Activated CD8-positive, alpha-beta T cell treated with anti-CD3 and anti-CD28 coated beads for 36 hours (primary cell): ENCODE measurements around the gene SLC22A9. TPM values are rescaled to one million over a fixed set of nuclear protein-coding genes. Genes with fewer than 3 reads are reported as not detected.
"Not testable (repeated sequence)": the region's sequence is repeated elsewhere in the genome, so short reads cannot be mapped to it uniquely, and the experiment has no call there.

Experiments used
- ATAC-seq: fragments of 200-7000 bp; cut with Tn5 transposase; one replicate; pipeline ENCODE4 v1.10.0; 2021; ENCODE audit warnings: mild to moderate bottlenecking, moderate library complexity
- CTCF ChIA-PET: fragments of 350-600 bp; sonication (Branson Sonifier 250); formaldehyde crosslinking; loops from one replicate; lab custom pipeline; 2021; ENCODE audit warnings: antibody characterized with exemption; lab: Charles Lee
- POLR2A ChIA-PET: fragments of 350-600 bp; sonication (Branson Sonifier 250); formaldehyde crosslinking; loops from one replicate; lab custom pipeline; 2021; ENCODE audit warnings: antibody characterized with exemption; lab: Charles Lee
- DNase-seq: peaks from one replicate; pipeline ENCODE4 v3.0.0-alpha.2; 2020
- H3K27ac Mint-ChIP-seq: one replicate; pipeline ENCODE4 v1.8.0; 2021; ENCODE audit warnings: mild to moderate bottlenecking, mixed read lengths
- H3K27me3 Mint-ChIP-seq: one replicate; pipeline ENCODE4 v1.8.0; 2021; ENCODE audit warnings: mixed read lengths
- H3K36me3 Mint-ChIP-seq: one replicate; pipeline ENCODE4 v1.8.0; 2021; ENCODE audit warnings: low read depth, mixed read lengths
- H3K4me1 Mint-ChIP-seq: one replicate; pipeline ENCODE4 v1.8.0; 2021; ENCODE audit warnings: low read depth, mixed read lengths
- H3K4me3 Mint-ChIP-seq: one replicate; pipeline ENCODE4 v1.8.0; 2021; ENCODE audit warnings: mild to moderate bottlenecking, moderate library complexity, mixed read lengths
- H3K9me3 Mint-ChIP-seq: one replicate; pipeline ENCODE4 v1.8.0; 2021; ENCODE audit warnings: mixed read lengths
- intact Hi-C: fragments of 100-400 bp; cut with micrococcal nuclease; formaldehyde crosslinking; loops from one replicate; pipeline ENCODE4 v1.10.0; 2022
- total RNA-seq, 2 experiments: library from RNA; stranded (reverse); gene quantifications; one replicate each; pipeline ENCODE4 v1.2.3, GENCODE V29; 2021
- TF ChIP-seq, protein P1 (sequence below): fragments of 200-600 bp; IDR thresholded peaks from one replicate; pipeline ENCODE4 v1.8.0; 2022; ENCODE audit warnings: antibody characterized with exemption, mild to moderate bottlenecking

SLC22A9 gene
- total RNA-seq, 2 experiments from 2014 or later: not detected

DNA sequence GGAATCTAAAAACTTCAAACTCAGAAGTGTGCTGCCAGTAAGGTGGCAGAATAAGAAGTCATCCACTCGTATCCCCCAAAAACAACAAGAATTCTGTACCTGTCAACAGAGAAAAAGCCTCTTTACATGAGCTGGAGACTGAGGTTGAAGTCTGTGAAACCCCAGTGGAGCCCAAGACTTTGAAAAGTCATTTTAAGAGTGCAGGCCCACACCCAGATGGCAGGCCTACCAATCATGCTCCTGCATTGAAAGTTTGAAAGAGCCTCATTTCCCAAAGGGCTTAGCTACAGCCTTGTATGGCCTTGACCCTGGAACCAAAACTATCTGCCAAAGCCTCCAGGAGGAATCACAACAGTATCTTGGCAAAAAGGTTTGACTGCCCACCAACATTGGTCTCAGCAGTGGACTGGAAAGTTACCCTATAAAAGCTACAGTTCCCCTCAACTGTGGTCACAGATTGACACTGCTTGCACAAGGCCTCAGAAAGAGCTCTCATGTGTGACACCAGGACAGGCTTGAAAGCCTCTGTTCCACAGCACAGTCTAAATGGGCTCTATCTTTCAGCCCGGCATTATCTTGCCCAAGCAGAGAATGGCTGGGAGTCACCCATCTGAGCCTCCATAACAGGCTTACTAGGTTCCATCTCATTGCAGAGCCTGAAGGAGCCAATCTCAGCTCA, 47.7 kb downstream of the SLC22A9 start:
- ATAC-seq (no peak), DNase-seq (no peak)
- intact Hi-C loops: no loop called here
- Mint-ChIP-seq H3K4me1 (peaks cover 13% of the 10 kb centered on the region), H3K27ac (no peak overlapping the region), H3K9me3 (peaks cover 5% of the 10 kb centered on the region), H3K36me3 (peaks cover 6% of the 10 kb centered on the region), H3K27me3 (no peaks in the 10 kb centered on the region), H3K4me3 (no peak overlapping the region)
- ChIA-PET CTCF (no interaction called here), POLR2A (no interaction called here)
- TF ChIP-seq, protein P1, sequence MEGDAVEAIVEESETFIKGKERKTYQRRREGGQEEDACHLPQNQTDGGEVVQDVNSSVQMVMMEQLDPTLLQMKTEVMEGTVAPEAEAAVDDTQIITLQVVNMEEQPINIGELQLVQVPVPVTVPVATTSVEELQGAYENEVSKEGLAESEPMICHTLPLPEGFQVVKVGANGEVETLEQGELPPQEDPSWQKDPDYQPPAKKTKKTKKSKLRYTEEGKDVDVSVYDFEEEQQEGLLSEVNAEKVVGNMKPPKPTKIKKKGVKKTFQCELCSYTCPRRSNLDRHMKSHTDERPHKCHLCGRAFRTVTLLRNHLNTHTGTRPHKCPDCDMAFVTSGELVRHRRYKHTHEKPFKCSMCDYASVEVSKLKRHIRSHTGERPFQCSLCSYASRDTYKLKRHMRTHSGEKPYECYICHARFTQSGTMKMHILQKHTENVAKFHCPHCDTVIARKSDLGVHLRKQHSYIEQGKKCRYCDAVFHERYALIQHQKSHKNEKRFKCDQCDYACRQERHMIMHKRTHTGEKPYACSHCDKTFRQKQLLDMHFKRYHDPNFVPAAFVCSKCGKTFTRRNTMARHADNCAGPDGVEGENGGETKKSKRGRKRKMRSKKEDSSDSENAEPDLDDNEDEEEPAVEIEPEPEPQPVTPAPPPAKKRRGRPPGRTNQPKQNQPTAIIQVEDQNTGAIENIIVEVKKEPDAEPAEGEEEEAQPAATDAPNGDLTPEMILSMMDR: no peak

DNA sequence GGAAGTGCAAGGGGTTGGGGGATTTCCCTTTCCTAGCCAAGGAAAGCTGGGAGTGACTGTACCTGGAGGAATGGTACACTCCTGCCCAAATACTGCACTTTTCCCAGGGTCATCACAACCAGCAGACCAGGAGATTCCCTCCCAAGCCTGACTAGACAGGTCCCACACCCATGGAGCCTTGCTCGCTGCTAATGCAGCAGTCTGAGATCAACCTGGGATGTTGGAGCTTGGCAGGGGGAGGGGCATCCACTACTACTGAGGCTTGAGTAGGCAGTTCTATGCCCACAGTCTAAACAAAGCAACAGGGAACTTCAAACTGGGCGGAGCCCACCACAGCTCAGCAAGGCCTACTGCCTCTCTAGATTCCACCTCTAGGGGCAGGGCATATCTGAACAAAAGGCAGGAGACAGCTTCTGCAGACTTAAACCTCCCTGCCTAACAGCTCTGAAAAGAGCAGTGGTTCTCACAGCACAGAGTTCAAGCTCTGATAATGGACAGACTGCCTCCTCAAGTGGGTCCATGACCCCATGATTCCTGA, 58.5 kb downstream of the SLC22A9 start:
- TF ChIP-seq, protein P1: no peak
- ATAC-seq (no peak), DNase-seq (peak; percentile 2)
- intact Hi-C loops: no loop called here
- no peaks in the 10 kb centered on the region for H3K9me3 Mint-ChIP-seq
- no peaks in the 10 kb centered on the region for H3K4me1 Mint-ChIP-seq
- ChIA-PET POLR2A (no interaction called here), CTCF (no interaction called here)
- H3K4me3 Mint-ChIP-seq: no peak overlapping the region
- no peak overlapping the region for H3K27ac Mint-ChIP-seq
- no peaks in the 10 kb centered on the region for H3K36me3 Mint-ChIP-seq
- H3K27me3 Mint-ChIP-seq: peaks cover 21% of the 10 kb centered on the region

DNA sequence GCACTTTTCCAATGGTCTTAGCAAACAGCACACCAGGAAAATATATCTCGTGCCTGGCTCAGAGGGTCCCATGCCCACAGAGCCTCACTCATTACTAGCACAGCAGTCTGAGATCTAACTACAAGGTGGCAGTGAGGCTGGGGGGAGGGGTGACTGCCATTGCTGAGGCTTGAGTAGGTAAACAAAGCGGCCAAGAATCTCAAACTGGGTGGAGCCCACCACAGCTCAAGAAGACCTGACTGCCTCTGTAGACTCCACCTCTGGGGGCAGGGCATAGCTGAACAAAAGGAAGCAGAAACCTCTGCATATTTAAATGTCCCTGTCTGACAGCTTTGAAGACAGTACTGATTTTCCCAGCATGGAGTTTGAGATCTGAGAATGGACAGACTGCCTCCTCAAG, 61.1 kb downstream of the SLC22A9 start:
- H3K36me3 Mint-ChIP-seq, DNase-seq, CTCF ChIA-PET, H3K4me3 Mint-ChIP-seq, H3K27ac Mint-ChIP-seq, POLR2A ChIA-PET, ATAC-seq, intact Hi-C loops, H3K9me3 Mint-ChIP-seq, H3K4me1 Mint-ChIP-seq: not testable (repeated sequence)
- peaks cover 36% of the 10 kb centered on the region for H3K27me3 Mint-ChIP-seq

DNA sequence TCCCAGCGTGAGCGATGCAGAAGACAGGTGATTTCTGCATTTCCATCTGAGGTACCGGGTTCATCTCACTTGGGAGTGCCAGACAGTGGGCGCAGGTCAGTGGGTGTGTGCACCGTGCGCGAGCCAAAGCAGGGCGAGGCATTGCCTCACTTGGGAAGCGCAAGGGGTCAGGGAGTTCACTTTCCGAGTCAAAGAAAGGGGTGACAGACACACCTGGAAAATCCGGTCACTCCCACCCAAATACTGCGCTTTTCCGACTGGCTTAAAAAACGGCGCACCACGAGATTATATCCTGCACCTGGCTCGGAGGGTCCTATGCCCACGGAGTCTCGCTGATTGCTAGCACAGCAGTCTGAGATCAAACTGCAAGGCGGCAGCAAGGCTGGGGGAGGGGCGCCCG, 65.8 kb downstream of the SLC22A9 start:
- H3K36me3 Mint-ChIP-seq, H3K27ac Mint-ChIP-seq, ATAC-seq, DNase-seq, CTCF ChIA-PET, H3K9me3 Mint-ChIP-seq, intact Hi-C loops, H3K4me1 Mint-ChIP-seq, H3K4me3 Mint-ChIP-seq, POLR2A ChIA-PET: not testable (repeated sequence)
- H3K27me3 Mint-ChIP-seq: peaks cover 28% of the 10 kb centered on the region

DNA sequence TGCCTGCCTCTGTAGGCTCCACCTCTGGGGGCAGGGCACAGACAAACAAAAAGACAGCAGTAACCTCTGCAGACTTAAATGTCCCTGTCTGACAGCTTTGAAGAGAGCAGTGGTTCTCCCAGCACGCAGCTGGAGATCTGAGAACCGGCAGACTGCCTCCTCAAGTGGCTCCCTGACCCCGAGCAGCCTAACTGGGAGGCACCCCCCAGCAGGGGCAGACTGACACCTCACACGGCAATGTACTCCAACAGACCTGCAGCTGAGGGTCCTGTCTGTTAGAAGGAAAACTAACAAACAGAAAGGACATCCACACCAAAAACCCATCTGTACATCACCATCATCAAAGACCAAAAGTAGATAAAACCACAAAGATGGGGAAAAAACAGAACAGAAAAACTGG, 66.2 kb downstream of the SLC22A9 start:
- CTCF ChIA-PET, H3K4me3 Mint-ChIP-seq, POLR2A ChIA-PET, intact Hi-C loops, H3K27ac Mint-ChIP-seq, H3K36me3 Mint-ChIP-seq, ATAC-seq, H3K9me3 Mint-ChIP-seq, DNase-seq, H3K4me1 Mint-ChIP-seq: not testable (repeated sequence)
- peaks cover 28% of the 10 kb centered on the region for H3K27me3 Mint-ChIP-seq

DNA sequence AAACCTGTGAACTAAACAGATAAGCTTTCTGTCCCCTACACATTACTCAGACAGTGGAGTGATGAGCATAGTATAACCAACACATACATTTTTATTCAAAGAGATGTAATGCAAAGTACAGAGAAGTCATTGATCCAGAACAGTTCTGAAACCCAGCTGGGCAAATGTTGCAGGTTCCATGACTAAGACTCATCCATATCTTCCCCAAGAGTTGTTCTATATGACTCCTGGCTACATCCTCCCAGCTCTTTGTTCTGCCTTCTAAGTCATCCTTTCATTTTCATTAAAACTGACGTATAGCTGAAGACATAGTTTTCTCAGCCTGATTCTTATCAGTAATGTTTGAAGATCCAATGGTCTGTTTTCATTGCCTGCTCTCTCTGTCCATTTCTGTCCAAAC, 74.1 kb downstream of the SLC22A9 start:
- peaks cover 15% of the 10 kb centered on the region for H3K4me1 Mint-ChIP-seq
- H3K27me3 Mint-ChIP-seq: peaks cover 1% of the 10 kb centered on the region
- intact Hi-C loops: no loop called here
- H3K4me3 Mint-ChIP-seq: no peak overlapping the region
- no peak overlapping the region for H3K27ac Mint-ChIP-seq
- TF ChIP-seq, protein P1: no peak
- H3K9me3 Mint-ChIP-seq: peaks cover 4% of the 10 kb centered on the region
- ChIA-PET POLR2A (no interaction called here), CTCF (interaction anchor here (0.9 to 1.3 kb wide), 2 partner anchors 30 to 35 kb away, joined by 3 to 4 read pairs; no protein-coding TSS in a partner anchor)
- no peaks in the 10 kb centered on the region for H3K36me3 Mint-ChIP-seq
- DNase-seq (peak; percentile 5), ATAC-seq (peak; percentile 74)
